Measurements from ENCODE around the gene TBC1D9. TPM values are rescaled to one million over a fixed set of nuclear protein-coding genes. Genes with fewer than 3 reads are reported as not detected.

The TBC1D9 gene
- total RNA-seq, 2 experiments from 2014 or later: 0.20 to 0.33 TPM

DNA sequence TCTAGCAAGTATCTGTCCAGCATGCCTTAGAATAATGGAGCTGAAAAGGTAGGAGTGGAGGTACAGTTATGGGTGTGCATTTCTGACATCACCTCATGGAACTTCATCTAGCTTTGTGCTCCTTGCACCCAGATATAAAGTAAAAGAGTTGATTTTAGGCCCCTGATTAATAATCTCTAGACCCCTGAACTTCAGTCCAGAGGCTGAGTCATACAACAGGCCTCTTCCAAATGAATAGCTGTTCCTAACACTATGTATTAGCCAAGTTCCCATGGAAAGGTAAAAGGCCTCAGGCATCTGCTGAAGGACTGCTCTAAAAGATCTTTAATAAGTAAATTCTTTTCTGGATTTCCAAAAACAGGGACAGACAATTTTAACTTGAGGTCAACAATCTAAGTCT lies 16.2 kb downstream of the TBC1D9 start:
- H3K36me3 ChIP-seq (ENCODE audit: insufficient read depth, low read length): no peaks in the 10 kb centered on the region
- H3K36me3 Mint-ChIP-seq (ENCODE audit: low read depth): no peaks in the 10 kb centered on the region
- H3K4me1 ChIP-seq (ENCODE audit: insufficient read depth, low read length): no peaks in the 10 kb centered on the region
- peaks cover 30% of the 10 kb centered on the region for H3K27me3 Mint-ChIP-seq
- H3K9me3 ChIP-seq (ENCODE audit: control insufficient read depth in 1 of 2, insufficient read depth in 1 of 2, low read length in 2 of 2): no peaks in the 10 kb centered on the region
- ATAC-seq (ENCODE audit: poor library complexity) (no peak), DNase-seq (no peak)
- H3K27me3 ChIP-seq (ENCODE audit: control insufficient read depth in 1 of 2, insufficient read depth in 2 of 2, low read length in 2 of 2): no peaks in the 10 kb centered on the region
- H3K9me3 Mint-ChIP-seq: no peaks in the 10 kb centered on the region
- no peak overlapping the region for H3K4me3 ChIP-seq (ENCODE audit: low read length)
- intact Hi-C loops (cut with DNase I, micrococcal nuclease): no loop called here
- no peak overlapping the region for H3K4me3 Mint-ChIP-seq
- ChIA-PET CTCF (no interaction called here), POLR2A (no interaction called here)
- H3K27ac ChIP-seq (ENCODE audit: low read depth in 1 of 2, low read length in 2 of 2): no peak overlapping the region
- TF ChIP-seq, protein P1, sequence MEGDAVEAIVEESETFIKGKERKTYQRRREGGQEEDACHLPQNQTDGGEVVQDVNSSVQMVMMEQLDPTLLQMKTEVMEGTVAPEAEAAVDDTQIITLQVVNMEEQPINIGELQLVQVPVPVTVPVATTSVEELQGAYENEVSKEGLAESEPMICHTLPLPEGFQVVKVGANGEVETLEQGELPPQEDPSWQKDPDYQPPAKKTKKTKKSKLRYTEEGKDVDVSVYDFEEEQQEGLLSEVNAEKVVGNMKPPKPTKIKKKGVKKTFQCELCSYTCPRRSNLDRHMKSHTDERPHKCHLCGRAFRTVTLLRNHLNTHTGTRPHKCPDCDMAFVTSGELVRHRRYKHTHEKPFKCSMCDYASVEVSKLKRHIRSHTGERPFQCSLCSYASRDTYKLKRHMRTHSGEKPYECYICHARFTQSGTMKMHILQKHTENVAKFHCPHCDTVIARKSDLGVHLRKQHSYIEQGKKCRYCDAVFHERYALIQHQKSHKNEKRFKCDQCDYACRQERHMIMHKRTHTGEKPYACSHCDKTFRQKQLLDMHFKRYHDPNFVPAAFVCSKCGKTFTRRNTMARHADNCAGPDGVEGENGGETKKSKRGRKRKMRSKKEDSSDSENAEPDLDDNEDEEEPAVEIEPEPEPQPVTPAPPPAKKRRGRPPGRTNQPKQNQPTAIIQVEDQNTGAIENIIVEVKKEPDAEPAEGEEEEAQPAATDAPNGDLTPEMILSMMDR (IDR thresholded peaks at IDR 0.05): no peak
- no peaks in the 10 kb centered on the region for H3K4me1 Mint-ChIP-seq (ENCODE audit: low read depth)
- H3K27ac Mint-ChIP-seq: no peak overlapping the region

DNA sequence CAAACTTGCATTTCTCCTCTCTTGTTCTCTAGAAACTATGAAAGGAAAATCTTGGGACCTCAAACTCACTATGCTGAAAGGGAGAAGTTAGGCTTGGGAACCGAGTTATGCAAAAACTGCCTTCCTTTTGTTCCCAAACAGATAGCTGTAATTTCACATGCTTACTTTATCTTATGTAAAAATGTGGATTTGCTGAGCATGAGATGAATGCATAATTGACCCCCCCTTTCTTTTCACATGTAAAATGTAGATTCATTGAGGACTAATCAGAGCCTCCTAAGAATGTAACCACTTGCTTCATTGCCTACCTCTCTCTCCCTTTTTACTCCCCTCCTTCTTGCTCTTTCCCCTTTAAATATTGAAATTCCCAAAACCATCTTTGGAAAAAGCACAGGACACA lies 18.0 kb downstream of the TBC1D9 start:
- DNase-seq (no peak), ATAC-seq (ENCODE audit: poor library complexity) (no peak)
- H3K4me3 ChIP-seq (ENCODE audit: low read length): no peak overlapping the region
- Mint-ChIP-seq H3K27ac (no peak overlapping the region), H3K27me3 (peaks cover 26% of the 10 kb centered on the region), H3K36me3 (ENCODE audit: low read depth) (no peaks in the 10 kb centered on the region), H3K4me3 (no peak overlapping the region), H3K9me3 (no peaks in the 10 kb centered on the region), H3K4me1 (ENCODE audit: low read depth) (no peaks in the 10 kb centered on the region)
- H3K27ac ChIP-seq (ENCODE audit: low read depth in 1 of 2, low read length in 2 of 2): no peak overlapping the region
- intact Hi-C loops (cut with DNase I, micrococcal nuclease): no loop called here
- no peaks in the 10 kb centered on the region for H3K4me1 ChIP-seq (ENCODE audit: insufficient read depth, low read length)
- H3K27me3 ChIP-seq (ENCODE audit: control insufficient read depth in 1 of 2, insufficient read depth in 2 of 2, low read length in 2 of 2): no peaks in the 10 kb centered on the region
- TF ChIP-seq, protein P1 (IDR thresholded peaks at IDR 0.05): no peak
- no peaks in the 10 kb centered on the region for H3K36me3 ChIP-seq (ENCODE audit: insufficient read depth, low read length)
- POLR2A ChIA-PET: no interaction called here
- CTCF ChIA-PET: no interaction called here
- no peaks in the 10 kb centered on the region for H3K9me3 ChIP-seq (ENCODE audit: control insufficient read depth in 1 of 2, insufficient read depth in 1 of 2, low read length in 2 of 2)

DNA sequence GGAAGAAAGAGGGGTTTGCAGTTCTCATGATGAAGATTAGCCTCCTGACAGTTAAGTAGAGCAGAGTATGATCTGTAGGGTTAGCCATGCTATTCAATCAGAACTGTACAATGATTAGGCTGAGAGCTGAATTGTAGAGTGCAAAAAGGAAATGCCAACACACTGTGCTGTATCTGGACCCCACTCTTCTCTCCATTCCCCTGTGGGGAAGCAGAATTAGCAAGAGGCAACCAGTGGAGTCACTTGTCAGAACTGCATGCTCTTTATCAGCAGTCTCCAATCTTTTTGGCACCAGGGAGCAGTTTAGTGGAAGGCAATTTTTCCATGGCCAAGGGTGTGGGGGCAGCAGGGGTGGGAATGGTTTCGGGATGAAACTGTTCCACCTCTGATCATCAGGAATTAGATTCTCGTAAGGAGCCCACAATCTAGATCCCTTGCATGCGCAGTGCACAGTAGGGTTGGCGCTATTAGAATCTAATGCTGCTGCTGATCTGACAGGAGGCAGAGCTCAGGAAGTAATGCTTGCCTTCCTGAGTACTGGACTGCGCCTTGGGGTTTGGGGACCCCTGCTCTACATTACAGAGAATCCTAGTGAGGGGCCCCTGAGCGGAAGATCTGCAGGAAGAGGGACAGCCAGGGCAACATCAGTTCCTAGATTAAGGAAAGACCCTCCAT lies 19.4 kb downstream of the TBC1D9 start:
- no peaks in the 10 kb centered on the region for H3K36me3 Mint-ChIP-seq (ENCODE audit: low read depth)
- no peak overlapping the region for H3K4me3 Mint-ChIP-seq
- CTCF ChIA-PET: no interaction called here
- TF ChIP-seq, protein P1 (IDR thresholded peaks at IDR 0.05): no peak
- ATAC-seq (ENCODE audit: poor library complexity) (no peak), DNase-seq (no peak)
- H3K4me1 Mint-ChIP-seq (ENCODE audit: low read depth): no peaks in the 10 kb centered on the region
- no peaks in the 10 kb centered on the region for H3K9me3 Mint-ChIP-seq
- peaks cover 16% of the 10 kb centered on the region for H3K27me3 Mint-ChIP-seq
- H3K27me3 ChIP-seq (ENCODE audit: control insufficient read depth in 1 of 2, insufficient read depth in 2 of 2, low read length in 2 of 2): no peaks in the 10 kb centered on the region
- no peak overlapping the region for H3K27ac ChIP-seq (ENCODE audit: low read depth in 1 of 2, low read length in 2 of 2)
- H3K36me3 ChIP-seq (ENCODE audit: insufficient read depth, low read length): no peaks in the 10 kb centered on the region
- H3K4me3 ChIP-seq (ENCODE audit: low read length): no peak overlapping the region
- H3K4me1 ChIP-seq (ENCODE audit: insufficient read depth, low read length): no peaks in the 10 kb centered on the region
- intact Hi-C loops (cut with DNase I, micrococcal nuclease): no loop called here
- POLR2A ChIA-PET: interaction anchor here (0.6 kb wide), 1 partner anchor 12 kb away, joined by 3 read pairs; no protein-coding TSS in a partner anchor
- H3K27ac Mint-ChIP-seq: no peak overlapping the region
- no peaks in the 10 kb centered on the region for H3K9me3 ChIP-seq (ENCODE audit: control insufficient read depth in 1 of 2, insufficient read depth in 1 of 2, low read length in 2 of 2)

Measured in CD4-positive, alpha-beta T cell (primary cell).